B cell (primary cell): ENCODE data around the gene TMOD1. TPM values are rescaled to one million over a fixed set of nuclear protein-coding genes. Genes with fewer than 3 reads are reported as not detected.

Experiments
- ATAC-seq: fragments of 200-7000 bp; cut with Tn5 transposase; one replicate; pipeline ENCODE4 v1.10.0; 2021; ENCODE audit warnings: low read depth, mild to moderate bottlenecking, moderate number of reproducible peaks, moderate library complexity
- CTCF ChIA-PET: fragments of 350-600 bp; sonication (Branson Sonifier 250); formaldehyde crosslinking; loops from one replicate; lab custom pipeline; 2021; ENCODE audit warnings: antibody characterized with exemption, inconsistent platforms; lab: Charles Lee
- POLR2A ChIA-PET: fragments of 350-600 bp; sonication (Branson Sonifier 250); formaldehyde crosslinking; loops from one replicate; lab custom pipeline; 2021; ENCODE audit warnings: antibody characterized with exemption; lab: Charles Lee
- DNase-seq: peaks from one replicate; pipeline ENCODE4 v3.0.0; 2013
- H2AFZ ChIP-seq: 2 replicates; pipeline ENCODE4 v1.6.1; 2012; ENCODE audit warnings: mild to moderate bottlenecking, low read depth, low read length; ENCODE audit not compliant: insufficient read depth, poor library complexity, severe bottlenecking
- H3K27ac ChIP-seq, 2 donors: 1 replicate in 1 of 2; 2 replicates in 1 of 2; pipeline ENCODE4 v1.5.1; 2012 to 2013; ENCODE audit warnings: low read length in 2 of 2, mild to moderate bottlenecking in 2 of 2, moderate library complexity in 1 of 2
- H3K27me3 ChIP-seq, 4 experiments: fragments of 200-600 bp in 1 of 4; sonication (generic) in 1 of 4; replicated peaks in 1 of 4; 1 replicate in 2 of 4; 2 replicates in 2 of 4; pipeline versions ENCODE4 v1.6.1 to v1.7.0; 2013 to 2016; ENCODE audit warnings: low read length in 3 of 4, mild to moderate bottlenecking in 2 of 4, mixed read lengths in 1 of 4, moderate library complexity in 1 of 4; ENCODE audit not compliant: insufficient read depth in 4 of 4, control insufficient read depth in 3 of 4; ENCODE audit errors: control extremely low read depth in 1 of 4
- H3K36me3 ChIP-seq, 2 experiments: replicated peaks in 1 of 2; 1 replicate in 1 of 2; 2 replicates in 1 of 2; pipeline versions ENCODE4 v1.6.1 to v1.7.1; 2013; ENCODE audit warnings: low read length in 1 of 2; ENCODE audit not compliant: insufficient read depth in 2 of 2, control insufficient read depth in 1 of 2; ENCODE audit errors: control extremely low read depth in 1 of 2, extremely low read depth in 1 of 2
- H3K4me1 ChIP-seq, 2 donors: fragments of 200-600 bp in 1 of 2; sonication (generic) in 1 of 2; 1 replicate in 1 of 2; 2 replicates in 1 of 2; pipeline versions ENCODE4 v1.5.1 to v1.6.1; 2013 to 2017; ENCODE audit warnings: low read length in 2 of 2; ENCODE audit not compliant: control insufficient read depth in 2 of 2, insufficient read depth in 2 of 2
- H3K4me2 ChIP-seq: replicated peaks from 2 replicates; pipeline ENCODE3; 2012; ENCODE audit warnings: mild to moderate bottlenecking, low read depth, low read length; ENCODE audit not compliant: poor library complexity, severe bottlenecking
- H3K4me3 ChIP-seq, 5 experiments: fragments of 200-600 bp in 1 of 5; sonication (generic) in 1 of 5; 1 replicate in 3 of 5; 2 replicates in 2 of 5; pipeline versions ENCODE4 v1.5.1 to v1.7.0; 2011 to 2016; ENCODE audit warnings: low read length in 4 of 5, mild to moderate bottlenecking in 4 of 5, low read depth in 2 of 5, control low read depth in 1 of 5, moderate library complexity in 1 of 5; ENCODE audit not compliant: insufficient read depth in 1 of 5; ENCODE audit errors: control extremely low read depth in 1 of 5, extremely low read depth in 1 of 5
- H3K79me2 ChIP-seq: fragments of 200-600 bp; sonication (generic); one replicate; pipeline ENCODE4 v1.6.0; 2016; ENCODE audit warnings: low read length; ENCODE audit not compliant: control insufficient read depth, insufficient read depth
- H3K9ac ChIP-seq: fragments of 200-600 bp; sonication (generic); 2 replicates; pipeline ENCODE4 v1.6.1; 2017; ENCODE audit warnings: mild to moderate bottlenecking, low read length, moderate library complexity
- H3K9me3 ChIP-seq, 3 donors: one replicate each; pipeline versions ENCODE4 v1.6.1 to v1.7.1; 2013; ENCODE audit warnings: low read length in 2 of 3; ENCODE audit not compliant: control insufficient read depth in 2 of 3, insufficient read depth in 1 of 3; ENCODE audit errors: control extremely low read depth in 1 of 3
- H4K20me1 ChIP-seq: 2 replicates; pipeline ENCODE4 v1.6.0; 2012; ENCODE audit warnings: mild to moderate bottlenecking, low read length; ENCODE audit not compliant: insufficient read depth, control insufficient read depth, poor library complexity, severe bottlenecking
- H3K27ac Mint-ChIP-seq: one replicate; pipeline ENCODE4 v1.8.0; 2021; ENCODE audit warnings: mixed read lengths
- H3K27me3 Mint-ChIP-seq: one replicate; pipeline ENCODE4 v1.8.0; 2021; ENCODE audit warnings: mixed read lengths
- H3K4me1 Mint-ChIP-seq: one replicate; pipeline ENCODE4 v1.8.0; 2021; ENCODE audit warnings: mixed read lengths
- H3K4me3 Mint-ChIP-seq: one replicate; pipeline ENCODE4 v1.8.0; 2021; ENCODE audit warnings: mixed read lengths
- H3K9me3 Mint-ChIP-seq: one replicate; pipeline ENCODE4 v1.8.0; 2022; ENCODE audit warnings: mixed read lengths; ENCODE audit not compliant: insufficient read depth
- CTCF ChIP-seq: fragments of 200-600 bp; IDR thresholded peaks from one replicate; pipeline ENCODE4 v1.8.0; 2022; ENCODE audit warnings: antibody characterized with exemption, mild to moderate bottlenecking
- EZH2 ChIP-seq: IDR thresholded peaks from 2 replicates; pipeline ENCODE4 v1.6.1; 2012; ENCODE audit warnings: borderline replicate concordance, low read depth, mild to moderate bottlenecking, moderate library complexity, low read length; ENCODE audit not compliant: insufficient read depth, poor library complexity, severe bottlenecking
- WGBS: methylation state at CpG from one replicate; pipeline ENCODE4 v1.1.5; 2013; ENCODE audit warnings: missing lambda C conversion rate; ENCODE audit not compliant: insufficient coverage; 5-methylcytosine and 5-hydroxymethylcytosine counted together
- intact Hi-C: fragments of 100-400 bp; cut with micrococcal nuclease; formaldehyde crosslinking; loops from one replicate; pipeline ENCODE4 v1.10.0; 2022
- polyA plus RNA-seq: library from polyadenylated mRNA; depleted of rRNA; stranded (reverse); fragments of >200 nt; gene quantifications from 2 replicates; pipeline ENCODE4 v1.2.3, GENCODE V29; 2012
- total RNA-seq, 2 donors: library from RNA; stranded (reverse); fragments of 120-200 nt in 1 of 2; gene quantifications; 1 replicate in 1 of 2; 2 replicates in 1 of 2; pipeline versions ENCODE4 v1.2.3 to v1.2.4, GENCODE V29; 2013 to 2022

The TMOD1 gene
- total and polyA plus RNA-seq, 2 donors (not counting 1 experiment from before 2014, with no cell fraction given): 0.30 to 2.5 TPM

- Histone ChIP-seq H3K36me3 (no peaks in the 10 kb centered on the region), H4K20me1 (no peaks in the 10 kb centered on the region), H3K4me2 (no peak overlapping the region), H3K9me3 (no peaks in the 10 kb centered on the region), H2AFZ (peak overlapping the region; percentile 22), H3K4me3 (no peak overlapping the region), H3K9ac (no peak overlapping the region), H3K79me2 (no peaks in the 10 kb centered on the region), H3K27me3 (peaks cover 0 to 12% (median 0%) of the 10 kb centered on the region in 4 experiments), H3K4me1 (no peaks in the 10 kb centered on the region), H3K27ac (no peak overlapping the region)
- no peaks in the 10 kb centered on the region for H3K9me3 Mint-ChIP-seq
- TF ChIP-seq EZH2 (no peak), CTCF (no peak)
- ChIA-PET CTCF (no interaction called here), POLR2A (no interaction called here)
- ATAC-seq (no peak), DNase-seq (no peak)
- intact Hi-C loops: no loop called here
- 98% methylated on average over 9 of the region's 11 CpGs for WGBS
- H3K27me3 Mint-ChIP-seq: peaks cover 44% of the 10 kb centered on the region
- no peak overlapping the region for H3K4me3 Mint-ChIP-seq
- H3K4me1 Mint-ChIP-seq: no peaks in the 10 kb centered on the region
- no peak overlapping the region for H3K27ac Mint-ChIP-seq
These were observed 18.0 kb downstream of the TMOD1 start for GRCh38 chr9:97519441-97519970.

GRCh38 chr9:97521576-97522333, 20.3 kb downstream of the TMOD1 start:
- Histone ChIP-seq H3K4me3 (no peak overlapping the region), H3K36me3 (no peaks in the 10 kb centered on the region), H3K27me3 (peaks cover 0 to 12% (median 0%) of the 10 kb centered on the region in 4 experiments), H3K4me1 (no peaks in the 10 kb centered on the region), H3K9me3 (no peaks in the 10 kb centered on the region), H4K20me1 (no peaks in the 10 kb centered on the region), H3K79me2 (no peaks in the 10 kb centered on the region), H3K4me2 (no peak overlapping the region), H3K27ac (no peak overlapping the region), H2AFZ (no peak overlapping the region), H3K9ac (no peak overlapping the region)
- no peak overlapping the region for H3K27ac Mint-ChIP-seq
- ChIA-PET CTCF (no interaction called here), POLR2A (no interaction called here)
- intact Hi-C loops: no loop called here
- no peaks in the 10 kb centered on the region for H3K9me3 Mint-ChIP-seq
- WGBS: 90% methylated on average over 7 of the region's 10 CpGs
- no peak for TF ChIP-seq EZH2
- no peak for TF ChIP-seq CTCF
- DNase-seq: no peak
- peaks cover 34% of the 10 kb centered on the region for H3K27me3 Mint-ChIP-seq
- no peak overlapping the region for H3K4me3 Mint-ChIP-seq
- ATAC-seq: no peak
- no peaks in the 10 kb centered on the region for H3K4me1 Mint-ChIP-seq
